Right kidney (tissue), 1 donor: ENCODE data around the gene IL24.

ENCODE experiments used
- DNase-seq: peaks from one replicate; pipeline ENCODE4 v3.0.0-alpha.2; 2016

The IL24 gene

GRCh38 chr1:206953626-206954025, 56.4 kb downstream of the IL24 start:
- no peak for DNase-seq
